ENCODE data around the gene PELI3. TPM values are rescaled to one million over a fixed set of nuclear protein-coding genes. Genes with fewer than 3 reads are reported as not detected.

The PELI3 gene
- total and polyA plus RNA-seq, 8 donors = 0.58 to 11.2 (median 7.8) TPM

DNA sequence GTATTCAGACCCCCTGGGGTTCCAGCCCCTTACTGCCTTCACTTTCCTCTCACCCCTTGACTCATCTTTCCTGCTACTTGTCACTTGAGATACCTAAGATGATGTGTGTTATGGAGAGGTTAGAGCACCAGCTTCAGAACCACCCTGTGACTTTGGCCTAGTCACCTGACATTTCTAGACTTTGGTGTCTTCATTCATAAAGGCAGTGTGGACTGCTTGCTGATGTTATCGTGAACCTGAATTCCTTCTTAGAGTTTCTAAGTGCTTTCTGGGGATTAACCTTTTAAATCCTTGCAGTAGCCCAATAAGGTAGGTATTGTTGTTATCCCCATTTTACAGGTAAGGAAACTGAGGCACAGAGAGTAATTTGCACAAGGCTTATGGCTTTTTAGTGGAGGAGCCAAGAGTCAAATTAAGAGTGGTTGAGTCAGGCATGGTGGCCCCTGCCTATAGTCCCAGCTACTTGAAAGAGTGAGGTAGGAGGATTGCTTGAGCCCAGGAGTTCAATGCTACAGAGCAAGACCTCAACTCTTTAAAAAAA is 38.6 kb downstream of the PELI3 start:
- WGBS, 5 donors = 0 to 94% (median 91%) methylated on average over 1 of the region's 1 CpG
- DNase-seq = no peak
- Histone ChIP-seq H3K27ac (no peak overlapping the region), H3K9me3 (no peaks in the 10 kb centered on the region), H3K4me1 (peaks cover 0 to 8% (median 4%) of the 10 kb centered on the region in 4 donors), H3K27me3 (no peaks in the 10 kb centered on the region), H3K4me3 (no peak overlapping the region), H3K36me3 (peaks cover 0 to 84% (median 63%) of the 10 kb centered on the region in 4 donors)
- intact Hi-C loops (cut with DNase I; ENCODE audit: low total_unique reads) = no loop called here
- no peak for TF ChIP-seq POLR2AphosphoS5 (IDR thresholded peaks at IDR 0.05)
- TF ChIP-seq POLR2A (IDR thresholded peaks at IDR 0.05) = no peak
- TF ChIP-seq, protein P1, sequence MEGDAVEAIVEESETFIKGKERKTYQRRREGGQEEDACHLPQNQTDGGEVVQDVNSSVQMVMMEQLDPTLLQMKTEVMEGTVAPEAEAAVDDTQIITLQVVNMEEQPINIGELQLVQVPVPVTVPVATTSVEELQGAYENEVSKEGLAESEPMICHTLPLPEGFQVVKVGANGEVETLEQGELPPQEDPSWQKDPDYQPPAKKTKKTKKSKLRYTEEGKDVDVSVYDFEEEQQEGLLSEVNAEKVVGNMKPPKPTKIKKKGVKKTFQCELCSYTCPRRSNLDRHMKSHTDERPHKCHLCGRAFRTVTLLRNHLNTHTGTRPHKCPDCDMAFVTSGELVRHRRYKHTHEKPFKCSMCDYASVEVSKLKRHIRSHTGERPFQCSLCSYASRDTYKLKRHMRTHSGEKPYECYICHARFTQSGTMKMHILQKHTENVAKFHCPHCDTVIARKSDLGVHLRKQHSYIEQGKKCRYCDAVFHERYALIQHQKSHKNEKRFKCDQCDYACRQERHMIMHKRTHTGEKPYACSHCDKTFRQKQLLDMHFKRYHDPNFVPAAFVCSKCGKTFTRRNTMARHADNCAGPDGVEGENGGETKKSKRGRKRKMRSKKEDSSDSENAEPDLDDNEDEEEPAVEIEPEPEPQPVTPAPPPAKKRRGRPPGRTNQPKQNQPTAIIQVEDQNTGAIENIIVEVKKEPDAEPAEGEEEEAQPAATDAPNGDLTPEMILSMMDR (IDR thresholded peaks at IDR 0.05) = no peak
- no peak for TF ChIP-seq EP300 (IDR thresholded peaks at IDR 0.05)

DNA sequence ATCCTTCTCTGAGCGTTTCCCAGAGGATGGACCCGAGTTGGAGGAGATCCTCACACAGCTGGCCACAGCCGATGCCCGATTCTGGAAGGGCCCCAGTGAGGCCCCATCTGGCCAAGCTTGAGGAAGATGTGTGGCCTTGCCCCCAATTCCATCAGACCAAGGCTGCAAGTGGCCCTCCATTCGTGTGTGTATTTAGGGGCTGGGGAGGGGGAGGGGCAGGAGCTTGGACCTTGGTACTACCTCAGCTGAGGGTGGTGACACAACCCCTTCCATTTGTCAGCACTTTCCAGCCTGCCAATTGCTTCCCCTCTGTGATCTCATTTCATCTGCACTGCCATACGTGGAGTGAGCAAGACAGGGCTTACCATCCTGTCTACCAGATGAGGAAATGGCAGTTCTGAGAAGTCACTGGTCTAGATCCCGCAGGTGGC is 42.4 kb downstream of the PELI3 start:
- no peak for DNase-seq
- TF ChIP-seq, protein P1 (IDR thresholded peaks at IDR 0.05) = no peak
- TF ChIP-seq POLR2A (IDR thresholded peaks at IDR 0.05) (no peak), POLR2AphosphoS5 (IDR thresholded peaks at IDR 0.05) (no peak), EP300 (IDR thresholded peaks at IDR 0.05) (no peak)
- Histone ChIP-seq H3K4me1 (peaks cover 8 to 31% (median 15%) of the 10 kb centered on the region in 4 donors), H3K36me3 (peaks cover 0 to 51% (median 45%) of the 10 kb centered on the region in 4 donors), H3K4me3 (no peak overlapping the region), H3K9me3 (no peaks in the 10 kb centered on the region), H3K27me3 (no peaks in the 10 kb centered on the region), H3K27ac (peak overlapping the region in 1 of 5 donors; percentile 11)
- 62 to 84% (median 74%) methylated on average over 6 to 7 of the region's 7 CpGs for WGBS, 5 donors
- intact Hi-C loops (cut with DNase I; ENCODE audit: low total_unique reads) = no loop called here

DNA sequence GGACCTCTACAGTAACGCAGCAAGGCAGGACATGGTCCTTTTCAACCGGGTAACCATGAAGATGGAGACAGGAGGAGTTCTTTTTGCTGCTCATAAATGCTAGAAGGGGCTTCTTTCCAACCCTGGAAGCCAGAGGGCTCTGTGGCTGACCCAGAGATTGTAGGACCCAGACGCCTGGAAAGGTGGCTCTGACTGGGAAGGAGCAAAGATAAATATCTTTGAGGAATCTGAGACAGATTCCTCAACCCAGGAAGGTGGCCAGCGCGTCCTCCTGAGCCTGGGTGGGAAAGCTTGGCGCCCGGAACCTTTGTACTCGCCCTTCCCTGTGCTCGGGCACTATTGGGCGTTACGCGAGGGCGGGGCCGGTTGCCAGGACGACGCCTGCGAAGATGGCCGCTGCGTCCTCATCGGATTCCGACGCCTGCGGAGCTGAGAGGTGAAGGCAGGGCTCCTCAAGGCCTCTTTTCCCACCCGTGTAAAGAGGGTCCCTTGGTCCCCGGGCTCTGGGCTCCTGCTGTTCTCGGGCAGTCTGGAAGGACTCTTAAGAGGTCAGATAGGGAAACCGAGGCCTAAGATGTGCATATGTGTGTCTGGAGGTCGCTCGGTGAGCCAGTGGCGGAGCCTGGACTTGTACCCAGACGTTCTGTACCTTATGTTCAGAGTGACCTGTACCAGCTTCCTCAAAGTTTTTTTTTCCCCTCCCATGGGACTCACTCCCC is 43.7 kb downstream of the PELI3 start, which contains the start of gene BBS1:
TSS of gene BBS1 (plus strand) at position 365 of the 719 bp plus-strand sequence. CDS start at position 390, 25 bp downstream.
- H3K27ac ChIP-seq = peak within 1 kb of the TSS in 4 of 5 donors; percentile 45 to 74 (median 69)
- H3K36me3 ChIP-seq = peaks cover 0 to 51% (median 45%) of the 10 kb centered on the region in 4 donors
- no peaks in the 10 kb centered on the region for H3K27me3 ChIP-seq
- H3K4me3 ChIP-seq = peak within 1 kb of the TSS; percentile 76 to 99 (median 88)
- H3K9me3 ChIP-seq = no peaks in the 10 kb centered on the region
- 1 to 3% (median 2%) methylated on average over 17 to 31 of the region's 31 CpGs for WGBS, 5 donors
- DNase-seq = peak; percentile 90 to 95
- intact Hi-C loops (cut with DNase I; ENCODE audit: low total_unique reads) = no loop called here
- no peak for TF ChIP-seq EP300 (IDR thresholded peaks at IDR 0.05)
- TF ChIP-seq, protein P1 (IDR thresholded peaks at IDR 0.05) = peak in 1 of 7 experiments; percentile 25
- TF ChIP-seq POLR2AphosphoS5 (IDR thresholded peaks at IDR 0.05) = peak in 2 of 3 donors; percentile 59 to 92
- TF ChIP-seq POLR2A (IDR thresholded peaks at IDR 0.05) = no peak
- H3K4me1 ChIP-seq = peaks cover 8 to 31% (median 15%) of the 10 kb centered on the region in 4 donors

DNA sequence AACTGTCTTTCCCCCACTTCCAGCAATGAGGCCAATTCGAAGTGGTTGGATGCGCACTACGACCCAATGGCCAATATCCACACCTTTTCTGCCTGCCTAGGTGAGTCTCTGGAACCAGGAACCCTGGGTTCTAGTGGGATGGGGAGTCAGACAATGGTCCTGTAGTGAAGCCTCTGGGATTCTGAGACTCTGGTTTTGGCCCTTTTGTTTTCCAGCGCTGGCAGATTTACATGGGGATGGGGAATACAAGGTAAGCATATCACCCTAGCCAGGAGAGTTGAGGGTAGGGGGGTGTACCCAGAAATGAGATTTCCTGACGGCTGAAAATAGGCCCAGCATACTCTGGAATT is 44.3 kb downstream of the PELI3 start:
- DNase-seq = no peak
- TF ChIP-seq POLR2A (IDR thresholded peaks at IDR 0.05) (no peak), POLR2AphosphoS5 (IDR thresholded peaks at IDR 0.05) (no peak), EP300 (IDR thresholded peaks at IDR 0.05) (no peak)
- TF ChIP-seq, protein P1 (IDR thresholded peaks at IDR 0.05) = no peak
- H3K9me3 ChIP-seq = no peaks in the 10 kb centered on the region
- peaks cover 0 to 53% (median 48%) of the 10 kb centered on the region in 4 donors for H3K36me3 ChIP-seq
- H3K27ac ChIP-seq = peak overlapping the region in 3 of 5 donors; percentile 65 to 74 (median 73)
- WGBS, 5 donors = 1 to 8% (median 5%) methylated on average over 5 of the region's 5 CpGs
- peaks cover 8 to 31% (median 15%) of the 10 kb centered on the region in 4 donors for H3K4me1 ChIP-seq
- no peaks in the 10 kb centered on the region for H3K27me3 ChIP-seq
- intact Hi-C loops (cut with DNase I; ENCODE audit: low total_unique reads) = no loop called here
- peak overlapping the region; percentile 76 to 99 (median 88) for H3K4me3 ChIP-seq

Data from stomach (tissue), 9 donors.